Coronary artery (tissue), 2 donors: ENCODE data around the gene EFCAB6.

Experiments
- DNase-seq: peaks from one replicate; pipeline ENCODE4 v3.0.0-alpha.2; 2017; ENCODE audit warnings: low spot score
- H3K27ac ChIP-seq, 2 donors: fragments of 200-600 bp; sonication (generic); one replicate each; pipeline ENCODE4 v1.5.1; 2016 to 2019
- H3K4me3 ChIP-seq: fragments of 200-600 bp; sonication (generic); 2 replicates; pipeline ENCODE4 v1.5.1; 2016; ENCODE audit warnings: mild to moderate bottlenecking, moderate library complexity
- CTCF ChIP-seq: fragments of 200-600 bp; sonication (generic); IDR thresholded peaks from one replicate; pipeline ENCODE4 v1.5.1; 2019; ENCODE audit warnings: antibody characterized with exemption

Gene EFCAB6

DNA sequence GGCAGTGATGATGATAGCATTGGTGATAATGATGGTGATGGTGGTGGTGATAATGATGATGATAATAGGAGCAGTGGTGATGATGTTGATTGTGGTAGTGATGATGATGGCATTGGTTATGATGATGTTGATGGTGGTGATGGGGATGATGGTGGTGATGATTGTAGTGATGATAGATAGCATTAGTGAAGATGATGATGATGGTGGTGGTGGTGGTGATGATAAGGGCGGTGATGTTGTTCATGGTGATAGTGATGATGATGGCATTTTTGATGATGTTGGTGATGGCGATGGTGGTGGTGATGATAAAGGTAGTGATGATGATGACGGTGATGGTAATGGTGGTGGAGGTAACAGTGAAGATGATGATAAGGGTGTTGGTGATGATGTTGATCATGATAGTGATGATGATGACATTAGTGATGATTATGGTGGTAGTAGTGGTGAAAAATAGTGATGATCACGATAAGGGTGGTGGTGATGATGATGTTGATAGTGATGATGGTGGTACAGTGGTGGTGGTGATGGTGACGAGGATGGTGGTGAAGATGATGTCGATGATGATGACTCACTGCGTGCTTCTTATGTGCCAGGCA, 307.3 kb downstream of the EFCAB6 start:
- no peak overlapping the region for H3K4me3 ChIP-seq
- no peak for TF ChIP-seq CTCF
- H3K27ac ChIP-seq: no peak overlapping the region
- no peak for DNase-seq

- TF ChIP-seq CTCF: no peak
- H3K27ac ChIP-seq: no peak overlapping the region
- no peak overlapping the region for H3K4me3 ChIP-seq
- no peak for DNase-seq
Observed at GRCh38 chr22:43504068-43504467, 308.0 kb downstream of the EFCAB6 start.

DNA sequence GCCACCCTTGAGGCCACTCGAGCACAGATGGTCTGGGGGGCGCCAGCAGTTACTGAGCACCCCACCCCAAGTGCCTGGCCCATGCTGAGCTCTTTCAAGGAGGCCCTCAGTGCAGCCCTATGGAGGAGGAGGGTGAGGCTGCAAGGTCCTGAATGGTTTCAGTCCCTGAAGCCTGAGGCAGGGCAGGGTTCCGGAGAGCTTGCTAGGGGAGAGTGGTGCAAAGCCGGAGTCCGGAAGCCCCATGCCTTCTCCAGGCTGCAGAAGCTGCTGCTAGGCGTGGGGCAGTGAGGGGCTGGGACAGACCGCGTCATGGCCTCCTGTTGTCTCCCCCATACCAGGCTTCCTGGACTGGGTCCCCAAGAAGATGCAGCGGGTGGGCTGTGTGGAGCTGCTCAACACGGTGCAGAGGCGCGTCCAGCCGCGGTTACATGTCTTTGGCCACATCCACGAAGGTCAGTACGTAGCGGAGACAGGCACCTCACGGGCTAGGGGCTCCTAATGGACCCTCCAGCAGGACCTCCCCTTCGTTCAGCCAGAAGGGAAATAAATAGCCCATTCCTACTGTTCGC, 309.7 kb downstream of the EFCAB6 start:
- no peak for DNase-seq
- Histone ChIP-seq H3K4me3 (no peak overlapping the region), H3K27ac (no peak overlapping the region)
- TF ChIP-seq CTCF: no peak

DNA sequence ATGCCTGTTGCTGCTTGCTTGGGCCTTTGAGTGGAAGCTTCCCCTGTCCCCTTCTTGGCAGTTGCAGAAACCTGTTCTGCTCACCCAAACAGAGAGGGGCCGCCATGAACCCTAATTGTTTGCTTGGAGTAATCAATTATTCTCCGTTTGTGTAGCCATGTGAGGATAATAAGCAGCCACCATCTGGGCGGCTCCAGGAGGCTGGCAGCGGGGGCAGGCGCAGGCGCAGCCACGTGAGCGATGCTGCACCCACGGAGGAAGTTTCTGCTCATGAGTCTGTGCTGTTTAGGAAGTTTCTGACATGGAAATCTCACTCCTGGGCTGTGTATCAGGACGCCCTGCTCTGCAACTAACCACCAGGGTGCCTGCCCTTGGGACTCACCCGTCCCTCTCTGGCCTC, 310.2 kb downstream of the EFCAB6 start:
- no peak for TF ChIP-seq CTCF
- no peak for DNase-seq
- Histone ChIP-seq H3K27ac (no peak overlapping the region), H3K4me3 (no peak overlapping the region)

GRCh38 chr22:43500792-43501785, 311.0 kb downstream of the EFCAB6 start:
- Histone ChIP-seq H3K27ac (no peak overlapping the region), H3K4me3 (no peak overlapping the region)
- no peak for DNase-seq
- no peak for TF ChIP-seq CTCF

DNA sequence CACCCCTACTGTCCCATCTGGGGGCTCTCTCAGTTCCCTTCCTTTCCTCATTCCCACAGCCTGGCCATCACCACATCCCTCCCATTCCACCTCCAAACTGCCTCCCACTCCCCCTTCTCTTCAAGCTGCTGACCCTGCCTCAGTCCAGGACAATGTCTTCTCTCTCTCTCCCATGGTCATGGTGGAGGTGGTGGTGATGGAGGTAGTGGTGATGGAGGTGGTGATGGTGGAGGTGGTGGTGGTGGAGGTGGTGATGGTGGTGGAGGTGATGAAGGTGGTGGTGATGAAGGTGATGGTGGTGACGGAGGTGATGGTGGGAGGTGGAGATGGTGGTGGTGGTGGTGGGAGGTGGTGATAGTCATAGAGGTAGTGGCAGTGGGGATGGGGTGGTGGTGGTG, 313.2 kb downstream of the EFCAB6 start:
- no peak for TF ChIP-seq CTCF
- no peak for DNase-seq
- no peak overlapping the region for H3K27ac ChIP-seq
- H3K4me3 ChIP-seq: no peak overlapping the region
